ENCODE measurements around the gene TRIM39.
"Not testable (repeated sequence)": the region's sequence is repeated elsewhere in the genome, so short reads cannot be mapped to it uniquely, and the experiment has no call there.

GRCh38 chr6:30369280-30369679 lies 42.6 kb downstream of the TRIM39 start:
- TF ChIP-seq POLR2A, CTCF (IDR thresholded peaks at IDR 0.05): not testable (repeated sequence)
